Measurements from ENCODE around the gene GOLM1.

GRCh38 chr9:86046071-86046636, 53.2 kb downstream of the GOLM1 start:
- TF ChIP-seq ZNF274 (IDR thresholded peaks at IDR 0.05; ENCODE audit: low read depth, low read length) (no peak), SUZ12 (IDR thresholded peaks at IDR 0.05; ENCODE audit: extremely low read depth, insufficient read depth, insufficient read length) (no peak)
